ENCODE data around the gene OR7G3. TPM values are rescaled to one million over a fixed set of nuclear protein-coding genes. Genes with fewer than 3 reads are reported as not detected.

OR7G3 gene
- total RNA-seq, 3 donors from 2014 or later (not counting 1 experiment from before 2014, with no cell fraction given): not detected

DNA sequence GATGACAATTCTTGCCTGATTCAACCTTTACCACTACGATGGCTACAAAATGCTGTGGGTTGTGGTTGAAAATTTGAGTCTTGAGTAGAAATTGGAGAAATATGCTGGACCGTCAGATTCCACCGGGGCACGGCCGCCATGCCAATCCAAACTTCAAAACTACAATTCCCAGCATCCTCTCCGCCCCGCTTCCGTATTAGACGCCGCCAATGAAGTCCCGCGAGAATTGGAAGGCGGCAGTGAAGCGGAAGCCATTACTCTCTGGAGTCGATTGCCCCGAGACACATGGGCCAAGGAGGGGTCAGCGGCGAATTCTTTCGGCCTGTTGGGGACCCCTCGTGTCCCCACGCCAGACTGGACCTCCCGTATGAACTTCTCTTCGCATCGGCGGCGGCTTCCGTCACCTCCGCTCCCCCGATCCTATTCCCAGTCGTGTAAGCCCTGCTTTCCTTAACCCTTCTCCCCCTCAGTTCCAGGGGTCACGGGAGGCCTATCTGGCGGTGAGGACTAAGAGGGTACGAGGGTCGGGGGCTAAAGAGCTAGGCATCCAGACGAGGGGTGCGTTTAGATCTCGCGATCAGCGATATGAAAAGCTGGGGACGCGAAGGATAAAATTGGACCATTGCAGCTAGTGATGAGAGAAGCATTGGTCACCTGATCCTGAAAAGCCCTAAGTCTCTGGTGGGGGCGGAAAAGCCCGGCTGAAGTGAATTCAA, 13.6 kb upstream of the OR7G3 start, which contains the start of gene ZNF317:
Gene ZNF317, plus strand, starts transcription at position 239 of the 716 bp plus-strand sequence. CDS start 15,620 bp downstream, outside the sequence.
- H3K4me3 ChIP-seq (ENCODE audit: low read length): peak within 1 kb of the TSS; percentile 97
- TF ChIP-seq, protein P1, sequence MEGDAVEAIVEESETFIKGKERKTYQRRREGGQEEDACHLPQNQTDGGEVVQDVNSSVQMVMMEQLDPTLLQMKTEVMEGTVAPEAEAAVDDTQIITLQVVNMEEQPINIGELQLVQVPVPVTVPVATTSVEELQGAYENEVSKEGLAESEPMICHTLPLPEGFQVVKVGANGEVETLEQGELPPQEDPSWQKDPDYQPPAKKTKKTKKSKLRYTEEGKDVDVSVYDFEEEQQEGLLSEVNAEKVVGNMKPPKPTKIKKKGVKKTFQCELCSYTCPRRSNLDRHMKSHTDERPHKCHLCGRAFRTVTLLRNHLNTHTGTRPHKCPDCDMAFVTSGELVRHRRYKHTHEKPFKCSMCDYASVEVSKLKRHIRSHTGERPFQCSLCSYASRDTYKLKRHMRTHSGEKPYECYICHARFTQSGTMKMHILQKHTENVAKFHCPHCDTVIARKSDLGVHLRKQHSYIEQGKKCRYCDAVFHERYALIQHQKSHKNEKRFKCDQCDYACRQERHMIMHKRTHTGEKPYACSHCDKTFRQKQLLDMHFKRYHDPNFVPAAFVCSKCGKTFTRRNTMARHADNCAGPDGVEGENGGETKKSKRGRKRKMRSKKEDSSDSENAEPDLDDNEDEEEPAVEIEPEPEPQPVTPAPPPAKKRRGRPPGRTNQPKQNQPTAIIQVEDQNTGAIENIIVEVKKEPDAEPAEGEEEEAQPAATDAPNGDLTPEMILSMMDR (IDR thresholded peaks at IDR 0.05): no peak

DNA sequence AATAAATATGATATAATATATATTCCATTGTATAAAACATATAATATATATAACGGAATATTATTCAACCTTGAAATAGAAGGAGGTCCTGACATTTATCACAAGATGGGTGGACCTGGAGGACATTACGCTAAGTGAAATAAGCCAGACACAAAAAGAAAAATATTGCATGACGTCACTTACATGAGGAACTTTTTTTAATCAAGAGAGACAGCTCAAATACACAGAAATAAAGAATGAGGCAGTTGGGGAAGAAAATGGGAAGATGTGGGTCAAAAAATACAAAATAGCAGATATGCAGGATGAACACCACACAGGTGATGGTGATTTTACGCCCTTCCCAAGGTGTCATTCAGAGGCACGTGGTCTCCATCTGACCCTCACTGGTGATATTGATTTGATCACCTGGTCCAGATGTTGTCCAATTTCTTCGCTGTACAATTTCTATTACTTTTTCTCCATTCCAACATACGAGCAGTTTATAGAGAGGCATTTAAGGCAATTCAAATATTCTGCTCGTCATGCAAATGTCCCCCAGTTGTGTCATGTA, 12.9 kb upstream of the OR7G3 start:
- Histone ChIP-seq H3K36me3 (ENCODE audit: control insufficient read depth, insufficient read depth, low read length) (no peaks in the 10 kb centered on the region), H3K27ac (ENCODE audit: low read length) (peak overlapping the region; percentile 91), H3K4me1 (ENCODE audit: control insufficient read depth, insufficient read depth, low read length) (peaks cover 13% of the 10 kb centered on the region), H3K9me3 (ENCODE audit: control insufficient read depth, insufficient read depth, low read length) (peaks cover under 1% of the 10 kb centered on the region), H3K4me3 (ENCODE audit: low read length) (peak overlapping the region; percentile 97), H3K27me3 (ENCODE audit: control insufficient read depth, insufficient read depth, low read length) (no peaks in the 10 kb centered on the region)
- WGBS (ENCODE audit: insufficient coverage): 38% methylated on average over 7 of the region's 8 CpGs
- Mint-ChIP-seq H3K4me1 (peaks cover 35 to 44% of the 10 kb centered on the region in 2 donors), H3K36me3 (peaks cover 4% of the 10 kb centered on the region), H3K4me3 (peak overlapping the region; percentile 98), H3K9me3 (peaks cover 0 to under 1% of the 10 kb centered on the region in 2 donors), H3K27ac (peak overlapping the region; percentile 95 to 99), H3K27me3 (ENCODE audit: low read depth in 2 of 2) (peaks cover 0 to 3% of the 10 kb centered on the region in 2 donors)
- intact Hi-C loops (cut with micrococcal nuclease): loop anchor here (1.0 to 10.0 kb wide), 5 partner anchors 168 to 888 kb away; partner anchors contain the start of genes ZNF266, ZNF561 and ZNF699
- no peak for DNase-seq
- TF ChIP-seq, protein P1 (IDR thresholded peaks at IDR 0.05): no peak
- peak in 1 of 3 donors; percentile 6 for ATAC-seq

More for the DNA sequence above, 13.6 kb upstream of the OR7G3 start, which contains the start of gene ZNF317:
- H3K27ac Mint-ChIP-seq: peak within 1 kb of the TSS; percentile 95 to 99
- Histone ChIP-seq H3K4me1 (ENCODE audit: control insufficient read depth, insufficient read depth, low read length) (peaks cover 13% of the 10 kb centered on the region), H3K27me3 (ENCODE audit: control insufficient read depth, insufficient read depth, low read length) (no peaks in the 10 kb centered on the region), H3K9me3 (ENCODE audit: control insufficient read depth, insufficient read depth, low read length) (peaks cover 7% of the 10 kb centered on the region), H3K36me3 (ENCODE audit: control insufficient read depth, insufficient read depth, low read length) (no peaks in the 10 kb centered on the region), H3K27ac (ENCODE audit: low read length) (peak within 1 kb of the TSS; percentile 91)
- peak within 1 kb of the TSS; percentile 98 for H3K4me3 Mint-ChIP-seq
- peaks cover 11% of the 10 kb centered on the region for H3K36me3 Mint-ChIP-seq
- intact Hi-C loops (cut with micrococcal nuclease): loop anchor here (1.0 to 10.0 kb wide), 4 partner anchors 167 to 656 kb away; partner anchors contain the start of genes ZNF266, ZNF561 and ZNF699
- peaks cover 0 to 3% of the 10 kb centered on the region in 2 donors for H3K9me3 Mint-ChIP-seq
- ATAC-seq (peak; percentile 95 to 96 (median 96)), DNase-seq (peak; percentile 85 to 96)
- peaks cover 0 to 2% of the 10 kb centered on the region in 2 donors for H3K27me3 Mint-ChIP-seq (ENCODE audit: low read depth in 2 of 2)
- under 1% methylated on average over 38 of the region's 43 CpGs for whole genome bisulfite sequencing (ENCODE audit: insufficient coverage)
- peaks cover 35 to 46% of the 10 kb centered on the region in 2 donors for H3K4me1 Mint-ChIP-seq

DNA sequence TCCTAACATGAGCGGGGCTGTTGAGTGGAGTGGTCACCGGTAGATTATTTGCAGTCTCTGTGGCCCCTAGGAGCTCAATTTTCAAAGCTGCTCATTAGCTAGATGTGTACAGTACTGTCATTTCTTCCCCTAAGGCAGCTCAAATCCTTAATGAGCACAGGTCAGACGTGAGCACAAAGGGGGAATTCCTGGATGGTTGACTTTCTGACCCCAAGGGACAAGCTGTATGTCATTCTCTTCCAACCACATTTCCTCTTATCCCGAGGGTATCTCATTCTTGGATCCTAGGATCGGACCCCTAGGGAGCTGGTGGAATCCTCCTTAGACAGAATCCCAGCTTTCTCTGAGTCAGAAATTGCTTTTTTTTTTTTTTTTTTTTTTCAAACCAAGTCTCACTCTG, 5.7 kb upstream of the OR7G3 start:
- Histone ChIP-seq H3K4me1 (ENCODE audit: control insufficient read depth, insufficient read depth, low read length) (no peaks in the 10 kb centered on the region), H3K4me3 (ENCODE audit: low read length) (no peak overlapping the region), H3K27me3 (ENCODE audit: control insufficient read depth, insufficient read depth, low read length) (peaks cover 4% of the 10 kb centered on the region), H3K9me3 (ENCODE audit: control insufficient read depth, insufficient read depth, low read length) (no peaks in the 10 kb centered on the region), H3K36me3 (ENCODE audit: control insufficient read depth, insufficient read depth, low read length) (no peaks in the 10 kb centered on the region), H3K27ac (ENCODE audit: low read length) (no peak overlapping the region)
- peaks cover 0 to 8% of the 10 kb centered on the region in 2 donors for H3K4me1 Mint-ChIP-seq
- 68% methylated on average over 5 of the region's 5 CpGs for WGBS (ENCODE audit: insufficient coverage)
- TF ChIP-seq, protein P1 (IDR thresholded peaks at IDR 0.05): no peak
- DNase-seq: no peak
- no peaks in the 10 kb centered on the region for H3K9me3 Mint-ChIP-seq
- no peak overlapping the region for H3K27ac Mint-ChIP-seq
- intact Hi-C loops (cut with micrococcal nuclease): no loop called here
- H3K4me3 Mint-ChIP-seq: no peak overlapping the region
- peaks cover 6% of the 10 kb centered on the region in 2 donors for H3K27me3 Mint-ChIP-seq (ENCODE audit: low read depth in 2 of 2)
- ATAC-seq: no peak
- no peaks in the 10 kb centered on the region for H3K36me3 Mint-ChIP-seq
